Measurements from ENCODE around the gene POU4F2. TPM values are rescaled to one million over a fixed set of nuclear protein-coding genes. Genes with fewer than 3 reads are reported as not detected.

POU4F2 gene
- polyA plus RNA-seq, 1 donor, result not detected

- no peaks in the 10 kb centered on the region for H3K36me3 ChIP-seq (ENCODE audit: control insufficient read depth, insufficient read depth, low read length)
- no peak for DNase-seq
- WGBS (ENCODE audit: insufficient coverage, low lambda C conversion rate), result no CpG with 5 or more reads among the region's 46 CpGs
- peaks cover 18% of the 10 kb centered on the region for H3K9me3 ChIP-seq (ENCODE audit: control insufficient read depth, low read depth, low read length)
- no peak overlapping the region for H3K4me3 ChIP-seq (ENCODE audit: low read length)
- H3K27me3 ChIP-seq (ENCODE audit: control insufficient read depth, insufficient read depth, low read length), result peaks cover 68% of the 10 kb centered on the region
- H3K27ac ChIP-seq (ENCODE audit: low read length), result no peak overlapping the region
- H3K4me1 ChIP-seq (ENCODE audit: control insufficient read depth, insufficient read depth, low read length), result no peaks in the 10 kb centered on the region
Observed at GRCh38 chr4:146640021-146640464, 1.4 kb downstream of the POU4F2 start.

GRCh38 chr4:146640465-146641061, 1.9 kb downstream of the POU4F2 start:
- Histone ChIP-seq H3K9me3 (ENCODE audit: control insufficient read depth, low read depth, low read length) (peaks cover 18% of the 10 kb centered on the region), H3K4me1 (ENCODE audit: control insufficient read depth, insufficient read depth, low read length) (no peaks in the 10 kb centered on the region), H3K4me3 (ENCODE audit: low read length) (no peak overlapping the region), H3K27me3 (ENCODE audit: control insufficient read depth, insufficient read depth, low read length) (peaks cover 68% of the 10 kb centered on the region), H3K36me3 (ENCODE audit: control insufficient read depth, insufficient read depth, low read length) (no peaks in the 10 kb centered on the region), H3K27ac (ENCODE audit: low read length) (no peak overlapping the region)
- no peak for DNase-seq
- 0% methylated on average over 4 of the region's 37 CpGs for WGBS (ENCODE audit: insufficient coverage, low lambda C conversion rate)

- Histone ChIP-seq H3K27ac (ENCODE audit: low read length) (no peak overlapping the region), H3K4me1 (ENCODE audit: control insufficient read depth, insufficient read depth, low read length) (no peaks in the 10 kb centered on the region), H3K4me3 (ENCODE audit: low read length) (no peak overlapping the region), H3K36me3 (ENCODE audit: control insufficient read depth, insufficient read depth, low read length) (no peaks in the 10 kb centered on the region), H3K27me3 (ENCODE audit: control insufficient read depth, insufficient read depth, low read length) (peaks cover 69% of the 10 kb centered on the region), H3K9me3 (ENCODE audit: control insufficient read depth, low read depth, low read length) (peaks cover 18% of the 10 kb centered on the region)
- DNase-seq, result no peak
- WGBS (ENCODE audit: insufficient coverage, low lambda C conversion rate), result no CpG with 5 or more reads among the region's 3 CpGs
Observed at GRCh38 chr4:146641762-146642161, 3.1 kb downstream of the POU4F2 start.

GRCh38 chr4:146643812-146644401, 5.2 kb downstream of the POU4F2 start:
- Histone ChIP-seq H3K36me3 (ENCODE audit: control insufficient read depth, insufficient read depth, low read length) (no peaks in the 10 kb centered on the region), H3K4me1 (ENCODE audit: control insufficient read depth, insufficient read depth, low read length) (no peaks in the 10 kb centered on the region), H3K9me3 (ENCODE audit: control insufficient read depth, low read depth, low read length) (peaks cover 13% of the 10 kb centered on the region), H3K27me3 (ENCODE audit: control insufficient read depth, insufficient read depth, low read length) (peaks cover 68% of the 10 kb centered on the region), H3K27ac (ENCODE audit: low read length) (no peak overlapping the region), H3K4me3 (ENCODE audit: low read length) (no peak overlapping the region)
- DNase-seq, result no peak
- 0% methylated on average over 1 of the region's 6 CpGs for WGBS (ENCODE audit: insufficient coverage, low lambda C conversion rate)

- Histone ChIP-seq H3K27me3 (ENCODE audit: control insufficient read depth, insufficient read depth, low read length) (peaks cover 68% of the 10 kb centered on the region), H3K36me3 (ENCODE audit: control insufficient read depth, insufficient read depth, low read length) (no peaks in the 10 kb centered on the region)
- DNase-seq, result no peak
Observed at GRCh38 chr4:146645921-146646320, 7.2 kb downstream of the POU4F2 start.

GRCh38 chr4:146646593-146647325, 8.1 kb downstream of the POU4F2 start:
- no peaks in the 10 kb centered on the region for H3K4me1 ChIP-seq (ENCODE audit: control insufficient read depth, insufficient read depth, low read length)
- no peak overlapping the region for H3K4me3 ChIP-seq (ENCODE audit: low read length)
- H3K9me3 ChIP-seq (ENCODE audit: control insufficient read depth, low read depth, low read length), result peaks cover 3% of the 10 kb centered on the region
- no peaks in the 10 kb centered on the region for H3K36me3 ChIP-seq (ENCODE audit: control insufficient read depth, insufficient read depth, low read length)
- no peak for DNase-seq
- 0% methylated on average over 3 of the region's 13 CpGs for WGBS (ENCODE audit: insufficient coverage, low lambda C conversion rate)
- peaks cover 72% of the 10 kb centered on the region for H3K27me3 ChIP-seq (ENCODE audit: control insufficient read depth, insufficient read depth, low read length)
- H3K27ac ChIP-seq (ENCODE audit: low read length), result no peak overlapping the region

More at GRCh38 chr4:146645921-146646320, 7.2 kb downstream of the POU4F2 start:
- Histone ChIP-seq H3K4me1 (ENCODE audit: control insufficient read depth, insufficient read depth, low read length) (no peaks in the 10 kb centered on the region), H3K27ac (ENCODE audit: low read length) (no peak overlapping the region), H3K9me3 (ENCODE audit: control insufficient read depth, low read depth, low read length) (peaks cover 3% of the 10 kb centered on the region), H3K4me3 (ENCODE audit: low read length) (no peak overlapping the region)
- WGBS (ENCODE audit: insufficient coverage, low lambda C conversion rate), result 14% methylated on average over 1 of the region's 6 CpGs

GRCh38 chr4:146647615-146648460, 9.1 kb downstream of the POU4F2 start:
- no peaks in the 10 kb centered on the region for H3K4me1 ChIP-seq (ENCODE audit: control insufficient read depth, insufficient read depth, low read length)
- H3K9me3 ChIP-seq (ENCODE audit: control insufficient read depth, low read depth, low read length), result peaks cover 2% of the 10 kb centered on the region
- H3K4me3 ChIP-seq (ENCODE audit: low read length), result no peak overlapping the region
- no CpG with 5 or more reads among the region's 46 CpGs for WGBS (ENCODE audit: insufficient coverage, low lambda C conversion rate)
- H3K27me3 ChIP-seq (ENCODE audit: control insufficient read depth, insufficient read depth, low read length), result peaks cover 77% of the 10 kb centered on the region
- H3K27ac ChIP-seq (ENCODE audit: low read length), result no peak overlapping the region
- no peaks in the 10 kb centered on the region for H3K36me3 ChIP-seq (ENCODE audit: control insufficient read depth, insufficient read depth, low read length)
- no peak for DNase-seq

GRCh38 chr4:146648461-146648783, 9.7 kb downstream of the POU4F2 start:
- peaks cover 80% of the 10 kb centered on the region for H3K27me3 ChIP-seq (ENCODE audit: control insufficient read depth, insufficient read depth, low read length)
- WGBS (ENCODE audit: insufficient coverage, low lambda C conversion rate), result no CpG with 5 or more reads among the region's 16 CpGs

GRCh38 chr4:146649232-146649631, 10.5 kb downstream of the POU4F2 start:
- WGBS (ENCODE audit: insufficient coverage, low lambda C conversion rate), result no CpG with 5 or more reads among the region's 3 CpGs
- no peak overlapping the region for H3K4me3 ChIP-seq (ENCODE audit: low read length)
- no peaks in the 10 kb centered on the region for H3K4me1 ChIP-seq (ENCODE audit: control insufficient read depth, insufficient read depth, low read length)
- peaks cover 85% of the 10 kb centered on the region for H3K27me3 ChIP-seq (ENCODE audit: control insufficient read depth, insufficient read depth, low read length)
- DNase-seq, result no peak
- H3K27ac ChIP-seq (ENCODE audit: low read length), result no peak overlapping the region
- H3K9me3 ChIP-seq (ENCODE audit: control insufficient read depth, low read depth, low read length), result no peaks in the 10 kb centered on the region
- H3K36me3 ChIP-seq (ENCODE audit: control insufficient read depth, insufficient read depth, low read length), result no peaks in the 10 kb centered on the region

More at GRCh38 chr4:146648461-146648783, 9.7 kb downstream of the POU4F2 start:
- Histone ChIP-seq H3K4me1 (ENCODE audit: control insufficient read depth, insufficient read depth, low read length) (no peaks in the 10 kb centered on the region), H3K4me3 (ENCODE audit: low read length) (no peak overlapping the region), H3K36me3 (ENCODE audit: control insufficient read depth, insufficient read depth, low read length) (no peaks in the 10 kb centered on the region), H3K27ac (ENCODE audit: low read length) (no peak overlapping the region), H3K9me3 (ENCODE audit: control insufficient read depth, low read depth, low read length) (no peaks in the 10 kb centered on the region)
- DNase-seq, result no peak

- Histone ChIP-seq H3K4me3 (ENCODE audit: low read length) (no peak overlapping the region), H3K27me3 (ENCODE audit: control insufficient read depth, insufficient read depth, low read length) (peaks cover 92% of the 10 kb centered on the region), H3K9me3 (ENCODE audit: control insufficient read depth, low read depth, low read length) (no peaks in the 10 kb centered on the region), H3K36me3 (ENCODE audit: control insufficient read depth, insufficient read depth, low read length) (no peaks in the 10 kb centered on the region), H3K27ac (ENCODE audit: low read length) (no peak overlapping the region), H3K4me1 (ENCODE audit: control insufficient read depth, insufficient read depth, low read length) (no peaks in the 10 kb centered on the region)
- DNase-seq, result no peak
- WGBS (ENCODE audit: insufficient coverage, low lambda C conversion rate), result no CpG with 5 or more reads among the region's 4 CpGs
Observed at GRCh38 chr4:146650034-146650433, 11.3 kb downstream of the POU4F2 start.

All from large intestine (tissue), 3 donors.